Nephron progenitor cell (in vitro differentiated cells): ENCODE data around the gene CDH4.

Experiments
- DNase-seq: peaks from one replicate; pipeline ENCODE4 v3.0.0; 2021
- H3K27ac Mint-ChIP-seq: 2 replicates; pipeline ENCODE4 v1.8.0; 2021; ENCODE audit warnings: mild to moderate bottlenecking, moderate library complexity, mixed read lengths
- H3K27me3 Mint-ChIP-seq: 2 replicates; pipeline ENCODE4 v1.8.0; 2021; ENCODE audit warnings: mild to moderate bottlenecking, low read depth, mixed read lengths; ENCODE audit not compliant: poor library complexity
- H3K36me3 Mint-ChIP-seq: 2 replicates; pipeline ENCODE4 v1.8.0; 2021; ENCODE audit warnings: low read depth, mixed read lengths
- H3K4me1 Mint-ChIP-seq: 2 replicates; pipeline ENCODE4 v1.8.0; 2021; ENCODE audit warnings: mixed read lengths
- H3K4me3 Mint-ChIP-seq: 2 replicates; pipeline ENCODE4 v1.8.0; 2021; ENCODE audit warnings: mild to moderate bottlenecking, moderate library complexity, mixed read lengths
- H3K9me3 Mint-ChIP-seq: 2 replicates; pipeline ENCODE4 v1.8.0; 2021; ENCODE audit warnings: mild to moderate bottlenecking, moderate library complexity, mixed read lengths
- CTCF ChIP-seq: fragments of 200-600 bp; sonication (generic); IDR thresholded peaks from 2 replicates; pipeline ENCODE4 v1.5.0; 2021; ENCODE audit warnings: antibody characterized with exemption

CDH4 gene

GRCh38 chr20:61300293-61300692 lies 48.2 kb downstream of the CDH4 start:
- Mint-ChIP-seq H3K4me3 (no peak overlapping the region), H3K27ac (no peak overlapping the region), H3K9me3 (no peaks in the 10 kb centered on the region), H3K4me1 (peaks cover 59% of the 10 kb centered on the region), H3K36me3 (no peaks in the 10 kb centered on the region), H3K27me3 (peaks cover 16% of the 10 kb centered on the region)
- DNase-seq = no peak
- TF ChIP-seq CTCF = no peak

- Mint-ChIP-seq H3K9me3 (no peaks in the 10 kb centered on the region), H3K4me1 (peaks cover 55% of the 10 kb centered on the region), H3K4me3 (no peak overlapping the region), H3K27me3 (peaks cover 16% of the 10 kb centered on the region), H3K27ac (no peak overlapping the region), H3K36me3 (no peaks in the 10 kb centered on the region)
- TF ChIP-seq CTCF = no peak
- no peak for DNase-seq
Measured at GRCh38 chr20:61300709-61301108, 48.6 kb downstream of the CDH4 start.

- no peak overlapping the region for H3K4me3 Mint-ChIP-seq
- peaks cover 46% of the 10 kb centered on the region for H3K4me1 Mint-ChIP-seq
- no peak overlapping the region for H3K27ac Mint-ChIP-seq
- H3K27me3 Mint-ChIP-seq = peaks cover 10% of the 10 kb centered on the region
- no peaks in the 10 kb centered on the region for H3K9me3 Mint-ChIP-seq
- no peaks in the 10 kb centered on the region for H3K36me3 Mint-ChIP-seq
- no peak for DNase-seq
- no peak for TF ChIP-seq CTCF
Measured at GRCh38 chr20:61301711-61302525, 49.9 kb downstream of the CDH4 start.

- Mint-ChIP-seq H3K36me3 (no peaks in the 10 kb centered on the region), H3K27ac (no peak overlapping the region)
- no peak for DNase-seq
Measured at GRCh38 chr20:61303217-61303616, 51.2 kb downstream of the CDH4 start.

GRCh38 chr20:61303675-61304074 lies 51.6 kb downstream of the CDH4 start:
- Mint-ChIP-seq H3K9me3 (no peaks in the 10 kb centered on the region), H3K27me3 (peaks cover 10% of the 10 kb centered on the region), H3K4me3 (no peak overlapping the region), H3K27ac (no peak overlapping the region), H3K4me1 (peaks cover 46% of the 10 kb centered on the region), H3K36me3 (no peaks in the 10 kb centered on the region)
- no peak for DNase-seq
- TF ChIP-seq CTCF = no peak

More at GRCh38 chr20:61303217-61303616, 51.2 kb downstream of the CDH4 start:
- H3K4me1 Mint-ChIP-seq = peaks cover 46% of the 10 kb centered on the region
- TF ChIP-seq CTCF = no peak
- peaks cover 10% of the 10 kb centered on the region for H3K27me3 Mint-ChIP-seq
- no peaks in the 10 kb centered on the region for H3K9me3 Mint-ChIP-seq
- H3K4me3 Mint-ChIP-seq = no peak overlapping the region

- peaks cover 44% of the 10 kb centered on the region for H3K4me1 Mint-ChIP-seq
- H3K36me3 Mint-ChIP-seq = no peaks in the 10 kb centered on the region
- no peak overlapping the region for H3K4me3 Mint-ChIP-seq
- TF ChIP-seq CTCF = no peak
- H3K27me3 Mint-ChIP-seq = peaks cover 7% of the 10 kb centered on the region
- H3K9me3 Mint-ChIP-seq = no peaks in the 10 kb centered on the region
- DNase-seq = no peak
- no peak overlapping the region for H3K27ac Mint-ChIP-seq
Measured at GRCh38 chr20:61304750-61305149, 52.7 kb downstream of the CDH4 start.
